ENCODE data around the gene TPSG1. TPM values are rescaled to one million over a fixed set of nuclear protein-coding genes. Genes with fewer than 3 reads are reported as not detected.
"Not testable (repeated sequence)": the region's sequence is repeated elsewhere in the genome, so short reads cannot be mapped to it uniquely, and the experiment has no call there.

The TPSG1 gene
- total and polyA plus RNA-seq, 2 experiments from 2014 or later, result 0.81 TPM; not detected in 1

- Mint-ChIP-seq H3K36me3 (ENCODE audit: low read depth) (peaks cover 4% of the 10 kb centered on the region; the same call in 2 of the 3 replicates), H3K4me3 (no peak overlapping the region), H3K9me3 (0 out of 3 replicates have a peak, but pooled peaks cover 3% of the 10 kb centered on the region), H3K4me1 (no peaks in the 10 kb centered on the region), H3K27me3 (ENCODE audit: insufficient read depth, low read depth, poor library complexity) (peaks cover 7% of the 10 kb centered on the region), H3K27ac (no peak overlapping the region)
- Histone ChIP-seq H3K79me2 (replicated peaks; ENCODE audit: insufficient read depth) (no peaks in the 10 kb centered on the region), H3K9me2 (ENCODE audit: insufficient read depth) (no peaks in the 10 kb centered on the region), H3K4me1 (ENCODE audit: insufficient read depth) (no peaks in the 10 kb centered on the region), H3K27ac (ENCODE audit: low read depth) (peak overlapping the region; percentile 39; the same call in 1 of the 2 replicates), H3K4me3 (no peak overlapping the region), H4K20me1 (replicated peaks; ENCODE audit: insufficient read depth) (no peaks in the 10 kb centered on the region; the same call in 1 of the 2 replicates), H3K36me3 (ENCODE audit: insufficient read depth) (no peaks in the 10 kb centered on the region), H3K4me2 (no peak overlapping the region), H3F3A (replicated peaks; ENCODE audit: low read depth) (no peaks in the 10 kb centered on the region), H3K27me3 (ENCODE audit: insufficient read depth) (no peaks in the 10 kb centered on the region), H2AFZ (no peak overlapping the region)
- ATAC-seq (no peak), DNase-seq (ENCODE audit: low spot score) (no peak)
- no peak for TF ChIP-seq REST (IDR thresholded peaks at IDR 0.05; ENCODE audit: unreplicated experiment)
These were observed 24.9 kb downstream of the TPSG1 start for GRCh38 chr16:1200014-1200627.

GRCh38 chr16:1199347-1200013 is 25.6 kb downstream of the TPSG1 start:
- no peaks in the 10 kb centered on the region for H3K36me3 ChIP-seq (ENCODE audit: insufficient read depth)
- Mint-ChIP-seq H3K4me1 (no peaks in the 10 kb centered on the region), H3K27ac (no peak overlapping the region), H3K9me3 (0 out of 3 replicates have a peak, but pooled peaks cover 3% of the 10 kb centered on the region), H3K27me3 (ENCODE audit: insufficient read depth, low read depth, poor library complexity) (peaks cover 7% of the 10 kb centered on the region), H3K4me3 (no peak overlapping the region), H3K36me3 (ENCODE audit: low read depth) (peaks cover 4% of the 10 kb centered on the region; the same call in 2 of the 3 replicates)
- no peak overlapping the region for H3K4me3 ChIP-seq
- H3K27ac ChIP-seq (ENCODE audit: low read depth), result peak overlapping the region; percentile 39; the same call in 1 of the 2 replicates
- H3K79me2 ChIP-seq (replicated peaks; ENCODE audit: insufficient read depth), result no peaks in the 10 kb centered on the region
- no peak overlapping the region for H3K4me2 ChIP-seq
- DNase-seq (ENCODE audit: low spot score), result no peak
- ATAC-seq, result no peak; the same call in 2 of the 3 replicates
- no peak for TF ChIP-seq CREB1 (CRISPR knock-in tag; IDR thresholded peaks at IDR 0.05; ENCODE audit: low read depth)
- TF ChIP-seq REST (IDR thresholded peaks at IDR 0.05; ENCODE audit: unreplicated experiment), result no peak
- no peak for TF ChIP-seq POLR2AphosphoS5 (IDR thresholded peaks at IDR 0.05; ENCODE audit: low read depth)
- no peak for TF ChIP-seq JUNB (IDR thresholded peaks at IDR 0.05; ENCODE audit: unreplicated experiment)
- TF ChIP-seq ETS1 (IDR thresholded peaks at IDR 0.05), result no peak
- no peak for TF ChIP-seq ZNF114 (CRISPR knock-in tag; IDR thresholded peaks at IDR 0.05)
- TF ChIP-seq EZH2 (IDR thresholded peaks at IDR 0.05; ENCODE audit: low read depth, unreplicated experiment), result no peak
- no peak overlapping the region for H2AFZ ChIP-seq
- H4K20me1 ChIP-seq (replicated peaks; ENCODE audit: insufficient read depth), result no peaks in the 10 kb centered on the region; the same call in 1 of the 2 replicates
- H3F3A ChIP-seq (replicated peaks; ENCODE audit: low read depth), result no peaks in the 10 kb centered on the region
- no peaks in the 10 kb centered on the region for H3K4me1 ChIP-seq (ENCODE audit: insufficient read depth)
- no peaks in the 10 kb centered on the region for H3K27me3 ChIP-seq (ENCODE audit: insufficient read depth)
- H3K9me2 ChIP-seq (ENCODE audit: insufficient read depth), result no peaks in the 10 kb centered on the region

GRCh38 chr16:1198671-1199346 is 26.3 kb downstream of the TPSG1 start:
- H3K27ac ChIP-seq (ENCODE audit: low read depth); DNase-seq (ENCODE audit: low spot score); H3K27me3 ChIP-seq (ENCODE audit: insufficient read depth); H3K9me2 ChIP-seq (ENCODE audit: insufficient read depth); H3K4me3 ChIP-seq; H3K4me2 ChIP-seq; H3K27me3 Mint-ChIP-seq (ENCODE audit: insufficient read depth, low read depth, poor library complexity); H3K4me1 Mint-ChIP-seq; H3K36me3 ChIP-seq (ENCODE audit: insufficient read depth); H2AFZ ChIP-seq; H3K27ac Mint-ChIP-seq; ATAC-seq; H3K79me2 ChIP-seq (replicated peaks; ENCODE audit: insufficient read depth); H3K4me3 Mint-ChIP-seq; H3K4me1 ChIP-seq (ENCODE audit: insufficient read depth); H3K9me3 Mint-ChIP-seq; H4K20me1 ChIP-seq (replicated peaks; ENCODE audit: insufficient read depth); H3F3A ChIP-seq (replicated peaks; ENCODE audit: low read depth); H3K36me3 Mint-ChIP-seq (ENCODE audit: low read depth): not testable (repeated sequence)

Data from GM23338 (cell line).